Calu3 (cell line): ENCODE data around the gene SRRM1. TPM values are rescaled to one million over a fixed set of nuclear protein-coding genes. Genes with fewer than 3 reads are reported as not detected.

Experiments
- BruUV-seq: library from RNA; stranded (reverse); fragments of 400-500 nt; replicated peaks from 2 replicates; lab custom pipeline; 2021; lab: Mats Ljungman, UMichigan
- CTCF ChIA-PET: fragments of 300-600 bp; sonication (Branson Sonifier 250); formaldehyde crosslinking; loops from one replicate; lab custom pipeline; 2022; ENCODE audit warnings: antibody characterized with exemption; lab: Charles Lee
- DNase-seq: peaks from one replicate; pipeline ENCODE4 v3.0.0; 2022
- H3K27ac Mint-ChIP-seq: one replicate; pipeline ENCODE4 v1.8.0; 2022; ENCODE audit warnings: mixed read lengths; ENCODE audit not compliant: unreplicated experiment
- H3K27me3 Mint-ChIP-seq: one replicate; pipeline ENCODE4 v1.8.0; 2022; ENCODE audit warnings: mixed read lengths; ENCODE audit not compliant: unreplicated experiment
- H3K36me3 Mint-ChIP-seq: one replicate; pipeline ENCODE4 v1.8.0; 2022; ENCODE audit warnings: mild to moderate bottlenecking, moderate library complexity, mixed read lengths; ENCODE audit not compliant: insufficient read depth, unreplicated experiment
- H3K4me1 Mint-ChIP-seq: one replicate; pipeline ENCODE4 v1.8.0; 2022; ENCODE audit warnings: mild to moderate bottlenecking, low read depth, mixed read lengths; ENCODE audit not compliant: unreplicated experiment
- H3K4me3 Mint-ChIP-seq: one replicate; pipeline ENCODE4 v1.8.0; 2022; ENCODE audit warnings: mild to moderate bottlenecking, low read depth, moderate library complexity, mixed read lengths; ENCODE audit not compliant: unreplicated experiment
- H3K9me3 Mint-ChIP-seq: one replicate; pipeline ENCODE4 v1.8.0; 2022; ENCODE audit warnings: low read depth, mixed read lengths; ENCODE audit not compliant: unreplicated experiment
- CTCF ChIP-seq: fragments of 200-600 bp; IDR thresholded peaks from one replicate; pipeline ENCODE4 v1.8.0; 2022; ENCODE audit warnings: antibody characterized with exemption; ENCODE audit not compliant: unreplicated experiment
- intact Hi-C: fragments of 100-400 bp; cut with micrococcal nuclease; formaldehyde crosslinking; loops from one replicate; pipeline ENCODE4 v1.10.0; 2022; ENCODE audit not compliant: unreplicated experiment
- total RNA-seq: library from RNA; stranded (reverse); gene quantifications from 2 replicates; pipeline ENCODE4 v1.2.3, GENCODE V29; 2022

SRRM1 gene
- total RNA-seq, 1 experiment from 2014 or later: 130 TPM

GRCh38 chr1:24652382-24652781 is 9.3 kb downstream of the SRRM1 start:
- intact Hi-C loops: no loop called here
- H3K4me1 Mint-ChIP-seq: peaks cover 12% of the 10 kb centered on the region
- BruUV-seq: no TSS peak

GRCh38 chr1:24654010-24654409 is 10.9 kb downstream of the SRRM1 start:
- no peak overlapping the region for H3K27ac Mint-ChIP-seq
- H3K36me3 Mint-ChIP-seq: peaks cover 81% of the 10 kb centered on the region
- no peaks in the 10 kb centered on the region for H3K9me3 Mint-ChIP-seq
- peaks cover 21% of the 10 kb centered on the region for H3K4me1 Mint-ChIP-seq
- TF ChIP-seq CTCF: no peak
- H3K4me3 Mint-ChIP-seq: no peak overlapping the region
- CTCF ChIA-PET: no interaction called here
- H3K27me3 Mint-ChIP-seq: no peaks in the 10 kb centered on the region
- no peak for DNase-seq
- no TSS peak for BruUV-seq
- intact Hi-C loops: no loop called here

More at GRCh38 chr1:24652382-24652781, 9.3 kb downstream of the SRRM1 start:
- Mint-ChIP-seq H3K4me3 (no peak overlapping the region), H3K27me3 (no peaks in the 10 kb centered on the region), H3K9me3 (no peaks in the 10 kb centered on the region), H3K36me3 (peaks cover 82% of the 10 kb centered on the region), H3K27ac (peak overlapping the region; percentile 44)
- no peak for TF ChIP-seq CTCF
- CTCF ChIA-PET: no interaction called here
- DNase-seq: no peak

GRCh38 chr1:24656046-24656445 is 12.9 kb downstream of the SRRM1 start:
- no TSS peak for BruUV-seq
- CTCF ChIA-PET: no interaction called here
- peaks cover 68% of the 10 kb centered on the region for H3K36me3 Mint-ChIP-seq
- H3K9me3 Mint-ChIP-seq: no peaks in the 10 kb centered on the region
- intact Hi-C loops: no loop called here
- H3K4me3 Mint-ChIP-seq: no peak overlapping the region
- H3K27me3 Mint-ChIP-seq: no peaks in the 10 kb centered on the region
- peak overlapping the region; percentile 10 for H3K27ac Mint-ChIP-seq
- peaks cover 21% of the 10 kb centered on the region for H3K4me1 Mint-ChIP-seq
- DNase-seq: no peak
- no peak for TF ChIP-seq CTCF

- Mint-ChIP-seq H3K27ac (no peak overlapping the region), H3K4me1 (peaks cover 21% of the 10 kb centered on the region), H3K27me3 (no peaks in the 10 kb centered on the region), H3K9me3 (no peaks in the 10 kb centered on the region), H3K36me3 (peaks cover 58% of the 10 kb centered on the region), H3K4me3 (peak overlapping the region; percentile 32)
- no TSS peak for BruUV-seq
- CTCF ChIA-PET: interaction anchor here (0.7 kb wide), 1 partner anchor 26 kb away, joined by 3 read pairs; no protein-coding TSS in a partner anchor
- TF ChIP-seq CTCF: no peak
- no peak for DNase-seq
- intact Hi-C loops: no loop called here
Observed at GRCh38 chr1:24657781-24658180, 14.7 kb downstream of the SRRM1 start.
